Lower leg skin (tissue), 3 donors: Measurements from ENCODE around the gene AGAP3.

Experiments
- CTCF ChIP-seq, 3 donors: fragments of 450-650 bp; IDR thresholded peaks; one replicate each; pipeline ENCODE4 v1.5.1; 2016; ENCODE audit warnings: antibody characterized with exemption in 3 of 3, mild to moderate bottlenecking in 3 of 3, moderate library complexity in 2 of 3
- POLR2A ChIP-seq, 2 donors: fragments of 450-650 bp; IDR thresholded peaks; one replicate each; pipeline ENCODE4 v1.6.1; 2016 to 2017; ENCODE audit warnings: antibody characterized with exemption in 2 of 2, mild to moderate bottlenecking in 1 of 2, moderate library complexity in 1 of 2

- TF ChIP-seq CTCF (IDR thresholded peaks at IDR 0.05) (no peak), POLR2A (IDR thresholded peaks at IDR 0.05) (no peak)
Measured at GRCh38 chr7:151080067-151080521, 6.2 kb upstream of the AGAP3 start.
